Measurements from ENCODE around the gene LIMS1.

The LIMS1 gene

GRCh38 chr2:108534584-108535356 lies 500 bp downstream of the LIMS1 start:
- peak overlapping the region; percentile 30 for H3K27ac Mint-ChIP-seq (ENCODE audit: low read depth)
- no peaks in the 10 kb centered on the region for H3K27me3 Mint-ChIP-seq
- peak overlapping the region; percentile 91 for H3K4me3 Mint-ChIP-seq
- peak; percentile 39 for ATAC-seq (replicated peaks; ENCODE audit: extremely low read depth, poor library complexity, severe bottlenecking)
- DNase-seq (ENCODE audit: low spot score in 2 of 2): peak; percentile 15 to 20
- peaks cover 45% of the 10 kb centered on the region for H3K4me1 Mint-ChIP-seq
- H3K36me3 Mint-ChIP-seq (ENCODE audit: insufficient read depth): peaks cover 8% of the 10 kb centered on the region
- H3K9me3 Mint-ChIP-seq: no peaks in the 10 kb centered on the region

- no peaks in the 10 kb centered on the region for H3K9me3 Mint-ChIP-seq
- DNase-seq (ENCODE audit: low spot score in 2 of 2) (no peak), ATAC-seq (replicated peaks; ENCODE audit: extremely low read depth, poor library complexity, severe bottlenecking) (no peak)
- peaks cover 48% of the 10 kb centered on the region for H3K4me1 Mint-ChIP-seq
- H3K36me3 Mint-ChIP-seq (ENCODE audit: insufficient read depth): peaks cover 8% of the 10 kb centered on the region
- H3K27me3 Mint-ChIP-seq: no peaks in the 10 kb centered on the region
- peak overlapping the region; percentile 91 for H3K4me3 Mint-ChIP-seq
- peak overlapping the region; percentile 30 for H3K27ac Mint-ChIP-seq (ENCODE audit: low read depth)
Measured at GRCh38 chr2:108535357-108535631, 1.0 kb downstream of the LIMS1 start.

- no peak overlapping the region for H3K27ac Mint-ChIP-seq (ENCODE audit: low read depth)
- peak overlapping the region; percentile 1 for H3K4me3 Mint-ChIP-seq
- ATAC-seq (replicated peaks; ENCODE audit: extremely low read depth, poor library complexity, severe bottlenecking): no peak
Measured at GRCh38 chr2:108536133-108536780, 2.0 kb downstream of the LIMS1 start.

GRCh38 chr2:108536911-108537310 lies 2.6 kb downstream of the LIMS1 start:
- Mint-ChIP-seq H3K36me3 (ENCODE audit: insufficient read depth) (peaks cover 8% of the 10 kb centered on the region), H3K4me3 (no peak overlapping the region), H3K27ac (ENCODE audit: low read depth) (no peak overlapping the region), H3K27me3 (no peaks in the 10 kb centered on the region), H3K4me1 (peaks cover 39% of the 10 kb centered on the region), H3K9me3 (no peaks in the 10 kb centered on the region)
- ATAC-seq (replicated peaks; ENCODE audit: extremely low read depth, poor library complexity, severe bottlenecking): no peak
- DNase-seq (ENCODE audit: low spot score in 2 of 2): no peak

More at GRCh38 chr2:108536133-108536780, 2.0 kb downstream of the LIMS1 start:
- H3K27me3 Mint-ChIP-seq: no peaks in the 10 kb centered on the region
- DNase-seq (ENCODE audit: low spot score in 2 of 2): no peak
- peaks cover 40% of the 10 kb centered on the region for H3K4me1 Mint-ChIP-seq
- peaks cover 8% of the 10 kb centered on the region for H3K36me3 Mint-ChIP-seq (ENCODE audit: insufficient read depth)
- H3K9me3 Mint-ChIP-seq: no peaks in the 10 kb centered on the region

- Mint-ChIP-seq H3K9me3 (no peaks in the 10 kb centered on the region), H3K36me3 (ENCODE audit: insufficient read depth) (peaks cover 8% of the 10 kb centered on the region), H3K27me3 (no peaks in the 10 kb centered on the region), H3K4me1 (peaks cover 44% of the 10 kb centered on the region), H3K27ac (ENCODE audit: low read depth) (no peak overlapping the region), H3K4me3 (no peak overlapping the region)
- ATAC-seq (replicated peaks; ENCODE audit: extremely low read depth, poor library complexity, severe bottlenecking) (no peak), DNase-seq (ENCODE audit: low spot score in 2 of 2) (no peak)
Measured at GRCh38 chr2:108538000-108538625, 3.8 kb downstream of the LIMS1 start.

- H3K4me1 Mint-ChIP-seq: peaks cover 25% of the 10 kb centered on the region
- no peak for DNase-seq (ENCODE audit: low spot score in 2 of 2)
- no peaks in the 10 kb centered on the region for H3K36me3 Mint-ChIP-seq (ENCODE audit: insufficient read depth)
- no peak for ATAC-seq (replicated peaks; ENCODE audit: extremely low read depth, poor library complexity, severe bottlenecking)
- no peaks in the 10 kb centered on the region for H3K27me3 Mint-ChIP-seq
- H3K27ac Mint-ChIP-seq (ENCODE audit: low read depth): no peak overlapping the region
- no peak overlapping the region for H3K4me3 Mint-ChIP-seq
- H3K9me3 Mint-ChIP-seq: no peaks in the 10 kb centered on the region
Measured at GRCh38 chr2:108541451-108541850, 7.2 kb downstream of the LIMS1 start.

- no peak for DNase-seq (ENCODE audit: low spot score in 2 of 2)
- Mint-ChIP-seq H3K4me1 (peaks cover 30% of the 10 kb centered on the region), H3K27me3 (no peaks in the 10 kb centered on the region), H3K4me3 (no peak overlapping the region), H3K36me3 (ENCODE audit: insufficient read depth) (no peaks in the 10 kb centered on the region), H3K9me3 (no peaks in the 10 kb centered on the region), H3K27ac (ENCODE audit: low read depth) (no peak overlapping the region)
- ATAC-seq (replicated peaks; ENCODE audit: extremely low read depth, poor library complexity, severe bottlenecking): no peak
Measured at GRCh38 chr2:108542071-108542470, 7.8 kb downstream of the LIMS1 start.

GRCh38 chr2:108547606-108548005 lies 13.3 kb downstream of the LIMS1 start:
- no peaks in the 10 kb centered on the region for H3K9me3 Mint-ChIP-seq

GRCh38 chr2:108548208-108549003 lies 14.1 kb downstream of the LIMS1 start:
- no peaks in the 10 kb centered on the region for H3K9me3 Mint-ChIP-seq
- H3K27ac Mint-ChIP-seq (ENCODE audit: low read depth): no peak overlapping the region
- H3K4me3 Mint-ChIP-seq: no peak overlapping the region
- H3K4me1 Mint-ChIP-seq: peaks cover 14% of the 10 kb centered on the region
- no peaks in the 10 kb centered on the region for H3K27me3 Mint-ChIP-seq
- no peak for DNase-seq (ENCODE audit: low spot score in 2 of 2)
- no peak for ATAC-seq (replicated peaks; ENCODE audit: extremely low read depth, poor library complexity, severe bottlenecking)
- H3K36me3 Mint-ChIP-seq (ENCODE audit: insufficient read depth): no peaks in the 10 kb centered on the region

More at GRCh38 chr2:108547606-108548005, 13.3 kb downstream of the LIMS1 start:
- DNase-seq (ENCODE audit: low spot score in 2 of 2) (no peak), ATAC-seq (replicated peaks; ENCODE audit: extremely low read depth, poor library complexity, severe bottlenecking) (no peak)
- Mint-ChIP-seq H3K36me3 (ENCODE audit: insufficient read depth) (no peaks in the 10 kb centered on the region), H3K27me3 (no peaks in the 10 kb centered on the region), H3K4me3 (no peak overlapping the region), H3K27ac (ENCODE audit: low read depth) (no peak overlapping the region), H3K4me1 (peaks cover 18% of the 10 kb centered on the region)

- no peak overlapping the region for H3K27ac Mint-ChIP-seq (ENCODE audit: low read depth)
- DNase-seq (ENCODE audit: low spot score in 2 of 2) (no peak), ATAC-seq (replicated peaks; ENCODE audit: extremely low read depth, poor library complexity, severe bottlenecking) (no peak)
- H3K9me3 Mint-ChIP-seq: no peaks in the 10 kb centered on the region
- H3K36me3 Mint-ChIP-seq (ENCODE audit: insufficient read depth): no peaks in the 10 kb centered on the region
- peaks cover 27% of the 10 kb centered on the region for H3K4me1 Mint-ChIP-seq
- H3K4me3 Mint-ChIP-seq: no peak overlapping the region
- H3K27me3 Mint-ChIP-seq: no peaks in the 10 kb centered on the region
Measured at GRCh38 chr2:108552566-108552965, 18.3 kb downstream of the LIMS1 start.

GRCh38 chr2:108553209-108553919 lies 19.1 kb downstream of the LIMS1 start:
- DNase-seq (ENCODE audit: low spot score in 2 of 2) (no peak), ATAC-seq (replicated peaks; ENCODE audit: extremely low read depth, poor library complexity, severe bottlenecking) (no peak)
- peaks cover 21% of the 10 kb centered on the region for H3K4me1 Mint-ChIP-seq
- H3K36me3 Mint-ChIP-seq (ENCODE audit: insufficient read depth): no peaks in the 10 kb centered on the region
- H3K9me3 Mint-ChIP-seq: no peaks in the 10 kb centered on the region
- no peaks in the 10 kb centered on the region for H3K27me3 Mint-ChIP-seq
- H3K4me3 Mint-ChIP-seq: no peak overlapping the region
- H3K27ac Mint-ChIP-seq (ENCODE audit: low read depth): no peak overlapping the region

- H3K27ac Mint-ChIP-seq (ENCODE audit: low read depth): no peak overlapping the region
- DNase-seq (ENCODE audit: low spot score in 2 of 2) (no peak), ATAC-seq (replicated peaks; ENCODE audit: extremely low read depth, poor library complexity, severe bottlenecking) (no peak)
- peaks cover 21% of the 10 kb centered on the region for H3K4me1 Mint-ChIP-seq
- no peaks in the 10 kb centered on the region for H3K9me3 Mint-ChIP-seq
- H3K4me3 Mint-ChIP-seq: no peak overlapping the region
- H3K36me3 Mint-ChIP-seq (ENCODE audit: insufficient read depth): no peaks in the 10 kb centered on the region
- no peaks in the 10 kb centered on the region for H3K27me3 Mint-ChIP-seq
Measured at GRCh38 chr2:108554528-108554927, 20.3 kb downstream of the LIMS1 start.

All from central memory CD8-positive, alpha-beta T cell (primary cell).